Measurements from ENCODE around the gene BRAF.

Gene BRAF

DNA sequence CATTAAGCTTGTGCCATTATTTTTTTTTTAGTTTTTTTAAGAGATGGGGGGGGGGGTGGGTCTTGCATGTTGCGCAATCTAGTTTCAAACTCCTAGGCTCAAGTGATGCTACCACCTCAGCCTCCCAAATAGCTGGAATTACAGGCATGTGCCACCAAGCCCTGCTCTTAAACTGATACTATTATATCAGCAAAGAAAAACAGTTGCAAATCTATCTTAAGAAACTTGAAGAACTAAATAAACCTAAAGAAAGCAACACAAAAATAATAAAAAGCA is 47.5 kb downstream of the BRAF start:
- Histone ChIP-seq H3K9me3 (ENCODE audit: low read length) (peaks cover 4% of the 10 kb centered on the region), H3K4me3 (ENCODE audit: low read depth, low read length, poor library complexity, severe bottlenecking) (no peak overlapping the region), H3K27me3 (ENCODE audit: insufficient read depth, low read length) (no peaks in the 10 kb centered on the region), H3K9ac (ENCODE audit: low read length) (no peak overlapping the region), H3K4me2 (ENCODE audit: low read length) (no peak overlapping the region), H2AFZ (ENCODE audit: low read length) (no peak overlapping the region), H3K27ac (ENCODE audit: low read depth, low read length, poor library complexity, severe bottlenecking) (no peak overlapping the region), H3F3A (ENCODE audit: insufficient read depth, low read length) (no peaks in the 10 kb centered on the region), H3K4me1 (ENCODE audit: insufficient read depth, low read length, severe bottlenecking) (peaks cover 6% of the 10 kb centered on the region), H4K20me1 (ENCODE audit: insufficient read depth, low read length) (no peaks in the 10 kb centered on the region), H3K9me2 (ENCODE audit: low read depth, low read length) (no peaks in the 10 kb centered on the region), H3K36me3 (ENCODE audit: insufficient read depth, low read length) (no peaks in the 10 kb centered on the region), H3K79me2 (ENCODE audit: insufficient read depth, low read length) (peaks cover 36% of the 10 kb centered on the region)
- TF ChIP-seq, protein P1, sequence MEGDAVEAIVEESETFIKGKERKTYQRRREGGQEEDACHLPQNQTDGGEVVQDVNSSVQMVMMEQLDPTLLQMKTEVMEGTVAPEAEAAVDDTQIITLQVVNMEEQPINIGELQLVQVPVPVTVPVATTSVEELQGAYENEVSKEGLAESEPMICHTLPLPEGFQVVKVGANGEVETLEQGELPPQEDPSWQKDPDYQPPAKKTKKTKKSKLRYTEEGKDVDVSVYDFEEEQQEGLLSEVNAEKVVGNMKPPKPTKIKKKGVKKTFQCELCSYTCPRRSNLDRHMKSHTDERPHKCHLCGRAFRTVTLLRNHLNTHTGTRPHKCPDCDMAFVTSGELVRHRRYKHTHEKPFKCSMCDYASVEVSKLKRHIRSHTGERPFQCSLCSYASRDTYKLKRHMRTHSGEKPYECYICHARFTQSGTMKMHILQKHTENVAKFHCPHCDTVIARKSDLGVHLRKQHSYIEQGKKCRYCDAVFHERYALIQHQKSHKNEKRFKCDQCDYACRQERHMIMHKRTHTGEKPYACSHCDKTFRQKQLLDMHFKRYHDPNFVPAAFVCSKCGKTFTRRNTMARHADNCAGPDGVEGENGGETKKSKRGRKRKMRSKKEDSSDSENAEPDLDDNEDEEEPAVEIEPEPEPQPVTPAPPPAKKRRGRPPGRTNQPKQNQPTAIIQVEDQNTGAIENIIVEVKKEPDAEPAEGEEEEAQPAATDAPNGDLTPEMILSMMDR (IDR thresholded peaks at IDR 0.05; ENCODE audit: low read length) = no peak
- no peak for TF ChIP-seq EZH2 (IDR thresholded peaks at IDR 0.05; ENCODE audit: borderline replicate concordance, low read length)

DNA sequence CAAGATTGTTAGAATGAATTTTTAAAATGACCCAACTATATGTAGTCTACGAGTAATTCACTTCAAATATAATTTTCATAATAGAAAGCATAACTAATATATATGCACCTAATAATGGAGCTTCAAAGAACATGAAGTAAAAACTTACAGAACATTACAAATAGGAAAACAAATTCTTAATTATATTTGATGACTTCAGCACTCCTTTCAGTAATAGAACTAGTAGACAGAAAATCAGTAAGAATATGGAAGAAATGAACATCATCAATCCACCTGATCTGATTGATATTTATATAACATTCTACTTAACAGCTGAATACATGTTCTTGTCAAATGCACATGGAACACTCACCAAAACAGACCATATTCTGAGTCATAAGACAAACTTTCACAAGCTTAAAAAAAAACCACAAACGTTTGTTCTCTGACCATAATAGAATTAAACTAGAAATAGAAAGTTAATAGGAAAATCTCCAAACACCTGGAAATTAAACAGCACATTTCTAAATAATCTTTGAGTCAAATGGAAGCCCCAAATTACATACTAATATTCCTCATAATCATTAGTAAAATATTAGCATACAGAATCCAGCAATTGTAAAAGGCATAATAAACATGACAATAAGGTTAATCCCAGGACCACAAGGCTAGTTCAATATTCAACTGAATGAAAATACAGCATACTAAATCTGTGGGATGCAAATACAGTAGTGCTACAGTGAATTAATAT is 48.0 kb downstream of the BRAF start:
- peaks cover 36% of the 10 kb centered on the region for H3K79me2 ChIP-seq (ENCODE audit: insufficient read depth, low read length)
- no peaks in the 10 kb centered on the region for H3K27me3 ChIP-seq (ENCODE audit: insufficient read depth, low read length)
- H3K27ac ChIP-seq (ENCODE audit: low read depth, low read length, poor library complexity, severe bottlenecking) = no peak overlapping the region
- no peak overlapping the region for H2AFZ ChIP-seq (ENCODE audit: low read length)
- TF ChIP-seq, protein P1 (IDR thresholded peaks at IDR 0.05; ENCODE audit: low read length) = no peak
- TF ChIP-seq EZH2 (IDR thresholded peaks at IDR 0.05; ENCODE audit: borderline replicate concordance, low read length) = no peak
- H3K36me3 ChIP-seq (ENCODE audit: insufficient read depth, low read length) = no peaks in the 10 kb centered on the region
- no peaks in the 10 kb centered on the region for H4K20me1 ChIP-seq (ENCODE audit: insufficient read depth, low read length)
- no peaks in the 10 kb centered on the region for H3F3A ChIP-seq (ENCODE audit: insufficient read depth, low read length)
- peaks cover 4% of the 10 kb centered on the region for H3K9me3 ChIP-seq (ENCODE audit: low read length)
- no peak overlapping the region for H3K4me3 ChIP-seq (ENCODE audit: low read depth, low read length, poor library complexity, severe bottlenecking)
- H3K4me1 ChIP-seq (ENCODE audit: insufficient read depth, low read length, severe bottlenecking) = peaks cover 6% of the 10 kb centered on the region
- no peak overlapping the region for H3K9ac ChIP-seq (ENCODE audit: low read length)
- H3K9me2 ChIP-seq (ENCODE audit: low read depth, low read length) = no peaks in the 10 kb centered on the region
- no peak overlapping the region for H3K4me2 ChIP-seq (ENCODE audit: low read length)

DNA sequence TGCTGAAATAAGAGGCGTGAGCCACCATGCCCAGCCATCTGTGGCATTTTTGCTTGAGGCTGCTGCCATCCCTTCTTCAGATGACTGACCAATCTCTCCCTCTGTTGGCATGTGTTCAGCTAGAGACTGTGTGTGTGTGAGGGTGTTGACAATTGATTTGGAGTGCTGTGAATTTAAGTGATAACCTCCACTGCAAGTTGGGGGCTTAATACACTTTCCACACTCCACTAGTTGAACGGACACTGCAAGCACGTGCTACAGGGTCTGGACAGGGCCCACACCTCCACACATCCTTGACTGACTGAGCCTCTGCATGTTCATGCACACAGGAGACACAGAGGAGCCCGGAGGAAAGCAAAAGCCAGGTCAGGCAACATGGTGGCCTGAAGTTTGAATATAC is 51.3 kb downstream of the BRAF start:
- Histone ChIP-seq H3K4me1 (ENCODE audit: insufficient read depth, low read length, severe bottlenecking) (peaks cover 27% of the 10 kb centered on the region), H3K79me2 (ENCODE audit: insufficient read depth, low read length) (peaks cover 46% of the 10 kb centered on the region), H3K9me2 (ENCODE audit: low read depth, low read length) (no peaks in the 10 kb centered on the region), H3K4me3 (ENCODE audit: low read depth, low read length, poor library complexity, severe bottlenecking) (no peak overlapping the region), H3K27ac (ENCODE audit: low read depth, low read length, poor library complexity, severe bottlenecking) (no peak overlapping the region), H2AFZ (ENCODE audit: low read length) (no peak overlapping the region), H3K27me3 (ENCODE audit: insufficient read depth, low read length) (no peaks in the 10 kb centered on the region), H3K9me3 (ENCODE audit: low read length) (peaks cover 4% of the 10 kb centered on the region), H3F3A (ENCODE audit: insufficient read depth, low read length) (no peaks in the 10 kb centered on the region), H3K36me3 (ENCODE audit: insufficient read depth, low read length) (no peaks in the 10 kb centered on the region), H3K4me2 (ENCODE audit: low read length) (no peak overlapping the region), H4K20me1 (ENCODE audit: insufficient read depth, low read length) (no peaks in the 10 kb centered on the region), H3K9ac (ENCODE audit: low read length) (no peak overlapping the region)
- TF ChIP-seq EZH2 (IDR thresholded peaks at IDR 0.05; ENCODE audit: borderline replicate concordance, low read length) = no peak
- TF ChIP-seq, protein P1 (IDR thresholded peaks at IDR 0.05; ENCODE audit: low read length) = no peak

All from OCI-LY1 (cell line).